ENCODE results near the gene MINDY4. TPM values are rescaled to one million over a fixed set of nuclear protein-coding genes. Genes with fewer than 3 reads are reported as not detected.

Gene MINDY4
- total RNA-seq, 2 experiments from 2014 or later: 1.2 to 1.4 TPM

GRCh38 chr7:30761214-30762156, 9.7 kb upstream of the MINDY4 start:
- no peaks in the 10 kb centered on the region for H3K4me1 Mint-ChIP-seq (ENCODE audit: low read depth)

GRCh38 chr7:30764030-30764975, 6.9 kb upstream of the MINDY4 start:
- DNase-seq: no peak
- no peaks in the 10 kb centered on the region for H3K36me3 Mint-ChIP-seq (ENCODE audit: low read depth)
- no peaks in the 10 kb centered on the region for H3K4me1 Mint-ChIP-seq (ENCODE audit: low read depth)
- intact Hi-C loops (cut with micrococcal nuclease): no loop called here
- no peak overlapping the region for H3K4me3 Mint-ChIP-seq
- H3K9me3 Mint-ChIP-seq: no peaks in the 10 kb centered on the region
- CTCF ChIA-PET: interaction anchor here (0.9 to 2.4 kb wide), 2 partner anchors 9 to 24 kb away, joined by 3 to 10 read pairs; no protein-coding TSS in a partner anchor
- no peak overlapping the region for H3K27ac Mint-ChIP-seq
- peaks cover 5% of the 10 kb centered on the region for H3K27me3 Mint-ChIP-seq (ENCODE audit: low read depth)

More at GRCh38 chr7:30761214-30762156, 9.7 kb upstream of the MINDY4 start:
- H3K36me3 Mint-ChIP-seq (ENCODE audit: low read depth): no peaks in the 10 kb centered on the region
- H3K27ac Mint-ChIP-seq: no peak overlapping the region
- H3K27me3 Mint-ChIP-seq (ENCODE audit: low read depth): peaks cover 7% of the 10 kb centered on the region
- intact Hi-C loops (cut with micrococcal nuclease): no loop called here
- CTCF ChIA-PET: interaction anchor here (1.3 to 1.4 kb wide), 2 partner anchors 12 to 22 kb away, joined by 3 to 4 read pairs; no protein-coding TSS in a partner anchor
- DNase-seq: no peak
- H3K9me3 Mint-ChIP-seq: no peaks in the 10 kb centered on the region
- no peak overlapping the region for H3K4me3 Mint-ChIP-seq

GRCh38 chr7:30765408-30765807, 5.8 kb upstream of the MINDY4 start:
- CTCF ChIA-PET: interaction anchor here (2.4 kb wide), 1 partner anchor 25 kb away, joined by 10 read pairs; no protein-coding TSS in a partner anchor

DNA sequence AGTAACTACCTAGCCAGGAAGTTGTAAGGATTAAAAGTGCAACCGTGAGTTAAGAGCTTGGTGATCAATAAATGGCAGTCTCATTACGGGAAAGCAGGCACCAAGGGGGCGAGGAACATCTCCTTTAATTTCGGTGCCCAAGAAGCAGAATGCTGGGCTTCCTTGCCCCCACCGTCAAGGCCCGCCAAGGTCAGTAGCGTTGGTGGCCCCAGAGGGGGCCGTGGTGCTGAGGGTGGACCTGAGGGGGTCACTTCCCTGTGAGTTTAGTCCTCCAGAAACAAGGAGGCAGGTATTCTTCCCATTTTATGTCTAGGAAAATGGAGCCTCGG, 408 bp upstream of the MINDY4 start:
- H3K36me3 Mint-ChIP-seq (ENCODE audit: low read depth): no peaks in the 10 kb centered on the region
- H3K4me3 Mint-ChIP-seq: peak overlapping the region; percentile 78
- H3K27me3 Mint-ChIP-seq (ENCODE audit: low read depth): no peaks in the 10 kb centered on the region
- no peaks in the 10 kb centered on the region for H3K9me3 Mint-ChIP-seq
- no peak overlapping the region for H3K27ac Mint-ChIP-seq
- intact Hi-C loops (cut with micrococcal nuclease): loop anchor here (2.0 kb wide), 2 partner anchors 26 to 744 kb away; partner anchors contain the start of gene FKBP14
- CTCF ChIA-PET: no interaction called here
- DNase-seq: no peak
- peaks cover 9% of the 10 kb centered on the region for H3K4me1 Mint-ChIP-seq (ENCODE audit: low read depth)

More at GRCh38 chr7:30765408-30765807, 5.8 kb upstream of the MINDY4 start:
- Mint-ChIP-seq H3K27ac (no peak overlapping the region), H3K4me1 (ENCODE audit: low read depth) (peaks cover 2% of the 10 kb centered on the region), H3K27me3 (ENCODE audit: low read depth) (no peaks in the 10 kb centered on the region), H3K36me3 (ENCODE audit: low read depth) (no peaks in the 10 kb centered on the region), H3K4me3 (no peak overlapping the region), H3K9me3 (no peaks in the 10 kb centered on the region)
- no peak for DNase-seq
- intact Hi-C loops (cut with micrococcal nuclease): no loop called here

DNA sequence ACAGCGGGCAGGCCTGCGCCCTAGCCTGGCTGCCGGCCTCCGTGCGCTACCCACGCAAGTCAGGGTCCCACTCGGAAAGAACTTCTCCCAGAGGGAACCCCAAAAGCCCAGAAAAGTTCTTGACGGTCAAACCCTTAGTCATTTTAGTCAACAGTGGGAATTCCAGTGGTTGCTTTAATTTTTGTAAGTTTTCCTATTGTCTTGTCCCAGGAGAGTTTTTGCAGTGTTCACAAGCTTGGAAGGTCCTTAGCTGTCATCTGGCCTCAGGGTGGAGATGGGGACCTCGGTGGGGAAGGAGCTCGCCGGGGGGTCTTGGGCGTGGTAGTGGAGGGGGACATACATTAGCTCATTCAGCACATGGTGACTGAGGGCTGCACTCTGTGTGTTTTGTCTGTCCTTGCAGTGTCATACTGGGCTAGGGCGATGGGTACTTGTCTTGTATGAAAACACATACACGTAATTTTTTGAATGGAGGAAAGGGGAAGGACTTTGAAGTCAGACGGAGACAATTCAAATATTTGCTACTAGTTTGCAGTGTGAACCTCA, 736 bp downstream of the MINDY4 start:
- H3K36me3 Mint-ChIP-seq (ENCODE audit: low read depth): no peaks in the 10 kb centered on the region
- peaks cover 9% of the 10 kb centered on the region for H3K4me1 Mint-ChIP-seq (ENCODE audit: low read depth)
- peak; percentile 37 for DNase-seq
- CTCF ChIA-PET: interaction anchor here (1.0 to 2.2 kb wide), 2 partner anchors 9 to 33 kb away, joined by 3 to 5 read pairs; no protein-coding TSS in a partner anchor
- intact Hi-C loops (cut with micrococcal nuclease): loop anchor here (2.0 kb wide), 2 partner anchors 25 to 745 kb away; partner anchors contain the start of gene FKBP14
- no peaks in the 10 kb centered on the region for H3K9me3 Mint-ChIP-seq
- peak overlapping the region; percentile 78 for H3K4me3 Mint-ChIP-seq
- H3K27ac Mint-ChIP-seq: peak overlapping the region; percentile 28
- no peaks in the 10 kb centered on the region for H3K27me3 Mint-ChIP-seq (ENCODE audit: low read depth)

DNA sequence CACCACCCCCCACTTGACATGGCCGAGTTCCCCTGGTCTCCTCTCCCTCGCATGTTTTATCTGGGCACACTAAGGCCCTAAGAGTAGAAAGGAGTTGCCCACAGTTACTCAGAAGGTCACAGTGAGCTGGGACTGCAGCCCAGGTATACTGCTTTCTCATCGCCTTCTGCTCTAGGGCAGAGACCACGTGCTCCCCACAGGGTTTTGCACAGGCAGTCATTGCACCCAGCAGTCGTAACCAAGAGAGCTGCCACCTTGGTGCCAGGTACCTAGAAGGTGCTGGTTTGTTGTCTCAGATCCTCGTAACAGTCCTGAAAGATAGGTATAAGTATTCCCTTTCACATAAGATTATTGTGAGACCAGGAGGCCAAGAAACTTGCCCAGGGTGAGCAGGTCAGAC, 1.8 kb downstream of the MINDY4 start:
- Mint-ChIP-seq H3K4me3 (no peak overlapping the region), H3K27ac (no peak overlapping the region), H3K9me3 (no peaks in the 10 kb centered on the region), H3K4me1 (ENCODE audit: low read depth) (peaks cover 9% of the 10 kb centered on the region), H3K36me3 (ENCODE audit: low read depth) (no peaks in the 10 kb centered on the region), H3K27me3 (ENCODE audit: low read depth) (no peaks in the 10 kb centered on the region)
- CTCF ChIA-PET: interaction anchor here (0.7 to 2.2 kb wide), 3 partner anchors 8 to 12 kb away, joined by 3 to 5 read pairs (median 3); no protein-coding TSS in a partner anchor
- no peak for DNase-seq
- intact Hi-C loops (cut with micrococcal nuclease): no loop called here

- DNase-seq: no peak
- intact Hi-C loops (cut with micrococcal nuclease): no loop called here
- Mint-ChIP-seq H3K4me3 (no peak overlapping the region), H3K4me1 (ENCODE audit: low read depth) (peaks cover 5% of the 10 kb centered on the region), H3K27me3 (ENCODE audit: low read depth) (no peaks in the 10 kb centered on the region), H3K36me3 (ENCODE audit: low read depth) (peaks cover 2% of the 10 kb centered on the region), H3K27ac (no peak overlapping the region), H3K9me3 (no peaks in the 10 kb centered on the region)
- CTCF ChIA-PET: no interaction called here
Observed at GRCh38 chr7:30775992-30776391, 4.8 kb downstream of the MINDY4 start.

- H3K36me3 Mint-ChIP-seq (ENCODE audit: low read depth): peaks cover 4% of the 10 kb centered on the region
Observed at GRCh38 chr7:30776971-30777370, 5.8 kb downstream of the MINDY4 start.

DNA sequence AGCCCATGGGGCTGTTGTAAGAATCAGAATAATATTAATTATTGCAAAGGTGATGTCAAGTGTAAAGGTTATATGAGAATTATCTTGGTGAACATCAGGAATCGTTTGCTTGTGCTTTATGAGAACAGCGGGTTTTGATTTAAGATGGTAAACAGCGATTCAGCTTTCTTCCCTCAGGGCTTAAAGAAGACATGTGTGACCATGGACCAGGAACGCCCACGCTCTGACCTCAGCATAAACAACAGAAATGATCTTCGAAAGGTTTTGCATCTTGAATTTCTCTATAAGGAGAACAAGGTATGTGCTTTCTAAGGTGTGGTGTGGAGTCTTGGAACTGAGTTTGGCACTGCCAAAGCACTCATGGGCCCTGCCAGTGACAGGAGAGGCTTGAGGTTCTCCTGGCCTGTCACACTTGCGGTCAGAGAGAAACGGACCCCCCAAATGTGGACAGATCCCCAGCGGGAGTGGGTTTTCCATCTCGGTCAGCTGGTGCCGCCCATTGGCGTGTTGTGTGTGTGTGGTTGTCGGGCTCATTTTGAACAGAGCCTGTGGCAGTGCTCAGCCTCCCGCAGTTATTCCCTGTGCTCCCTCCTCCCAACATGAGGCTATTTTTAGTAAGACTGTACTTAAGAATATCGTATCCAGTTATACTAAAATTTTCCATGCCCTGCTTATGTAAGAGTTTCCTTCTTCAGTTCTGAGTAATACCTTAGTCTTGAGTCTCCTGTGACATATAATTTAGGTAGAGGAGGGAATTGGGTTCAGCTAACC, 7.2 kb downstream of the MINDY4 start:
- Mint-ChIP-seq H3K9me3 (no peaks in the 10 kb centered on the region), H3K27me3 (ENCODE audit: low read depth) (no peaks in the 10 kb centered on the region), H3K4me3 (no peak overlapping the region), H3K27ac (no peak overlapping the region), H3K36me3 (ENCODE audit: low read depth) (peaks cover 12% of the 10 kb centered on the region), H3K4me1 (ENCODE audit: low read depth) (no peaks in the 10 kb centered on the region)
- no peak for DNase-seq
- CTCF ChIA-PET: interaction anchor here (2.0 kb wide), 1 partner anchor 38 kb away, joined by 4 read pairs; no protein-coding TSS in a partner anchor
- intact Hi-C loops (cut with micrococcal nuclease): no loop called here

More at GRCh38 chr7:30776971-30777370, 5.8 kb downstream of the MINDY4 start:
- peaks cover 3% of the 10 kb centered on the region for H3K4me1 Mint-ChIP-seq (ENCODE audit: low read depth)
- DNase-seq: no peak
- no peaks in the 10 kb centered on the region for H3K9me3 Mint-ChIP-seq
- CTCF ChIA-PET: interaction anchor here (1.2 to 2.0 kb wide), 2 partner anchors 19 to 37 kb away, joined by 4 read pairs; no protein-coding TSS in a partner anchor
- H3K27ac Mint-ChIP-seq: no peak overlapping the region
- intact Hi-C loops (cut with micrococcal nuclease): no loop called here
- no peaks in the 10 kb centered on the region for H3K27me3 Mint-ChIP-seq (ENCODE audit: low read depth)
- H3K4me3 Mint-ChIP-seq: no peak overlapping the region

DNA sequence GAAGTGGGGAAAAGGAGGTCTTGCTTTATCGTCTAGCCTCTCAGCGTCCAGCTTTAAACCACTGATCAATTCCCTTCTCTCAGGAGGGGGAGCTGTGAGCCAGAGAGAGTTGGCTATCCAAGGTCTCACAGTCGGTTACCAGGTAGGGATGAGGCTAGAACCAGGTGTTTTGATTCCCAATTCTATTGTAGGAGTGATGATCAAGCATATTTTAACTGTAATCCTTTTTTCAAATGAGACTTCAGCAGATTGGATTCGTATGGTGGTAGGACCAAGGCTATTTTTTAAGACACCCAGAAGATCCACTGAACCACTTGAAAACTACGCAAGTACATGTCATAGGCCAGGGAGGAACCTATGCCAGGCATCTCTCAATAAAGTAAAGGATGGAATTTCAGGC, 8.4 kb downstream of the MINDY4 start:
- no peaks in the 10 kb centered on the region for H3K9me3 Mint-ChIP-seq

GRCh38 chr7:30780941-30781340, 9.7 kb downstream of the MINDY4 start:
- Mint-ChIP-seq H3K4me1 (ENCODE audit: low read depth) (no peaks in the 10 kb centered on the region), H3K9me3 (no peaks in the 10 kb centered on the region), H3K27ac (no peak overlapping the region), H3K27me3 (ENCODE audit: low read depth) (no peaks in the 10 kb centered on the region), H3K36me3 (ENCODE audit: low read depth) (peaks cover 16% of the 10 kb centered on the region), H3K4me3 (no peak overlapping the region)
- no peak for DNase-seq
- intact Hi-C loops (cut with micrococcal nuclease): no loop called here
- CTCF ChIA-PET: interaction anchor here (0.6 to 1.6 kb wide), 2 partner anchors 8 to 36 kb away, joined by 4 to 5 read pairs; no protein-coding TSS in a partner anchor

More for the DNA sequence above, 8.4 kb downstream of the MINDY4 start:
- Mint-ChIP-seq H3K27ac (no peak overlapping the region), H3K4me1 (ENCODE audit: low read depth) (no peaks in the 10 kb centered on the region), H3K36me3 (ENCODE audit: low read depth) (peaks cover 14% of the 10 kb centered on the region), H3K4me3 (no peak overlapping the region), H3K27me3 (ENCODE audit: low read depth) (no peaks in the 10 kb centered on the region)
- intact Hi-C loops (cut with micrococcal nuclease): no loop called here
- DNase-seq: no peak
- CTCF ChIA-PET: no interaction called here

Data from activated naive CD4-positive, alpha-beta T cell treated with anti-CD3 and anti-CD28 coated beads for 36 hours (primary cell).